PC-3 (cell line): Measurements from ENCODE around the gene MBLAC2. TPM values are rescaled to one million over a fixed set of nuclear protein-coding genes. Genes with fewer than 3 reads are reported as not detected.

ENCODE experiments used
- ATAC-seq: fragments of 200-7000 bp; cut with Tn5 transposase; 2 replicates; pipeline ENCODE4 v1.9.1; 2020; ENCODE audit warnings: mild to moderate bottlenecking, moderate library complexity
- Bru-seq: library from RNA; stranded (reverse); fragments of 400-500 nt; gene quantifications from one replicate; lab custom pipeline; 2021; lab: Mats Ljungman, UMichigan
- BruChase-seq, 2 experiments: library from RNA; stranded (reverse); fragments of 400-500 nt; gene quantifications; one replicate each; lab custom pipeline; 2021; lab: Mats Ljungman, UMichigan
- BruUV-seq: library from RNA; stranded (reverse); fragments of 400-500 nt; replicated peaks from 2 replicates; lab custom pipeline; 2021; lab: Mats Ljungman, UMichigan
- CTCF ChIA-PET: fragments of 300-600 bp; sonication (Branson Sonifier 250); formaldehyde crosslinking; loops from one replicate; lab custom pipeline; 2022; ENCODE audit warnings: antibody characterized with exemption; lab: Charles Lee
- POLR2A ChIA-PET: fragments of 300-600 bp; sonication (Branson Sonifier 250); formaldehyde crosslinking; loops from one replicate; lab custom pipeline; 2022; ENCODE audit warnings: antibody characterized with exemption; ENCODE audit not compliant: unreplicated experiment; lab: Charles Lee
- DNase-seq: peaks from one replicate; pipeline ENCODE4 v3.0.0-alpha.2; 2015
- H2AFZ ChIP-seq: fragments of 300-600 bp; sonication (generic); 2 replicates; pipeline ENCODE4 v1.6.0; 2016; ENCODE audit warnings: antibody characterized with exemption, low read length
- H3F3A ChIP-seq: fragments of 300-600 bp; sonication (generic); one replicate; pipeline ENCODE4 v1.6.0; 2017; ENCODE audit warnings: antibody characterized with exemption, low read length, control low read depth, mild to moderate bottlenecking; ENCODE audit not compliant: unreplicated experiment
- H3K27ac ChIP-seq: fragments of 300-600 bp; sonication (generic); 2 replicates; pipeline ENCODE4 v1.5.1; 2016; ENCODE audit warnings: mild to moderate bottlenecking, low read length
- H3K27me3 ChIP-seq: fragments of 300-600 bp; sonication (generic); 2 replicates; pipeline ENCODE4 v1.6.1; 2016; ENCODE audit warnings: low read length, mixed read lengths
- H3K36me3 ChIP-seq: fragments of 300-600 bp; sonication (generic); 2 replicates; pipeline ENCODE4 v1.6.1; 2016; ENCODE audit warnings: low read depth, mixed run types, low read length, mixed read lengths
- H3K4me1 ChIP-seq: fragments of 300-600 bp; sonication (generic); 2 replicates; pipeline ENCODE4 v1.5.1; 2016; ENCODE audit warnings: low read length; ENCODE audit not compliant: insufficient read depth
- H3K4me2 ChIP-seq: fragments of 300-600 bp; sonication (generic); 2 replicates; pipeline ENCODE4 v1.6.0; 2016; ENCODE audit warnings: low read length
- H3K4me3 ChIP-seq: fragments of 300-600 bp; sonication (generic); 2 replicates; pipeline ENCODE4 v1.5.1; 2016; ENCODE audit warnings: mild to moderate bottlenecking, low read length, mixed read lengths
- H3K79me2 ChIP-seq: fragments of 300-600 bp; sonication (generic); 2 replicates; pipeline ENCODE4 v1.6.1; 2017; ENCODE audit warnings: low read length, mixed read lengths
- H3K9ac ChIP-seq: fragments of 300-600 bp; sonication (generic); 2 replicates; pipeline ENCODE4 v1.6.0; 2016; ENCODE audit warnings: mild to moderate bottlenecking, low read length
- H3K9me2 ChIP-seq: fragments of 300-600 bp; sonication (generic); replicated peaks from 2 replicates; pipeline ENCODE4 v1.6.1; 2016; ENCODE audit warnings: mixed run types, low read length, mixed read lengths
- H3K9me3 ChIP-seq: fragments of 300-600 bp; sonication (generic); 2 replicates; pipeline ENCODE4 v1.6.1; 2016; ENCODE audit warnings: low read length, mixed read lengths
- H4K20me1 ChIP-seq: fragments of 300-600 bp; sonication (generic); 2 replicates; pipeline ENCODE4 v1.6.1; 2016; ENCODE audit warnings: low read length, mixed read lengths
- CTCF ChIP-seq: fragments of 300-600 bp; sonication (generic); conservative IDR thresholded peaks from 2 replicates; pipeline ENCODE4 v1.5.1; 2017; ENCODE audit warnings: antibody characterized with exemption, low read depth, mild to moderate bottlenecking, low read length
- EZH2 ChIP-seq: fragments of 300-600 bp; sonication (generic); IDR thresholded peaks from one replicate; pipeline ENCODE4 v1.6.1; 2017; ENCODE audit warnings: antibody characterized with exemption, mild to moderate bottlenecking, low read length; ENCODE audit not compliant: unreplicated experiment
- EZH2phosphoT487 ChIP-seq: fragments of 300-600 bp; sonication (generic); IDR thresholded peaks from 2 replicates; pipeline ENCODE4 v1.6.1; 2018; ENCODE audit warnings: mild to moderate bottlenecking, antibody characterized with exemption, low read length, borderline replicate concordance
- intact Hi-C: fragments of 100-400 bp; cut with micrococcal nuclease; formaldehyde crosslinking; loops from 2 replicates; pipeline ENCODE4 v1.9.0; 2023
- long read RNA-seq: library from polyadenylated mRNA; unstranded; transcript quantifications from one replicate; pipeline ENCODE4 v2.0.0, GENCODE V29; 2021; ENCODE audit not compliant: unreplicated experiment
- total RNA-seq: library from RNA; depleted of rRNA; stranded (reverse); fragments of >200 nt; gene quantifications from 2 replicates; pipeline ENCODE4 v1.2.3, GENCODE V29; 2014; rRNA removed

The MBLAC2 gene
- 7.8 and 12.4 TPM in 2 replicates for total RNA-seq
- Bru-seq, nascent RNA, result percentile 78 among the genes with signal in this experiment
- BruChase-seq, experiment 1, labeled RNA remaining after a 6-hour chase, result percentile 81 among the genes with signal in this experiment
- percentile 84 among the genes with signal in this experiment for BruChase-seq, experiment 2, labeled RNA remaining after a 2-hour chase
- long read RNA-seq, full-length matches to known transcripts, result 48 of 51 reads
- long read RNA-seq, partial matches to known transcripts, result 0 of 51 reads
- long read RNA-seq, other reads (novel, unspliced or antisense), result 3 of 51 reads

GRCh38 chr5:90474235-90475107 lies at the start of gene MBLAC2, which contains the start of gene POLR3G:
TSS of gene MBLAC2 (minus strand) at chr5:90474771. CDS start at chr5:90474292, 479 bp downstream.
TSS of gene POLR3G (plus strand) at chr5:90474864. CDS start at chr5:90485568, 10,704 bp downstream.
- no peaks in the 10 kb centered on the region for H3K36me3 ChIP-seq
- DNase-seq, result peak; percentile 95
- no peaks in the 10 kb centered on the region for H3K9me3 ChIP-seq
- H3K9ac ChIP-seq, result peak within 1 kb of the TSS; percentile 85
- peak within 1 kb of the TSS; percentile 94 for H3K4me3 ChIP-seq
- no peaks in the 10 kb centered on the region for H3K27me3 ChIP-seq
- intact Hi-C loops, result loop anchor here (1.0 to 2.0 kb wide), 6 partner anchors 36 to 309 kb away; partner anchors contain the start of genes ADGRV1 and LYSMD3
- ChIA-PET CTCF (interaction anchor here (1.6 kb wide), 1 partner anchor 55 kb away, joined by 7 read pairs; the partner anchor contains the start of gene LYSMD3), POLR2A (interaction anchor here (0.6 to 2.1 kb wide), 5 partner anchors 45 to 421 kb away, joined by 3 to 5 read pairs (median 5); partner anchors contain the start of gene LYSMD3)
- TF ChIP-seq EZH2phosphoT487, result peak; percentile 81; the same call in 1 of the 2 replicates
- peak; percentile 48 for TF ChIP-seq CTCF
- TF ChIP-seq EZH2, result no peak
- peak; percentile 76 for ATAC-seq
- peak within 1 kb of the TSS; percentile 90 for H3K4me2 ChIP-seq
- no peaks in the 10 kb centered on the region for H3F3A ChIP-seq
- H3K4me1 ChIP-seq, result peaks cover 29% of the 10 kb centered on the region
- peak within 1 kb of the TSS; percentile 89 for H2AFZ ChIP-seq
- H3K27ac ChIP-seq, result peak within 1 kb of the TSS; percentile 68
- H3K79me2 ChIP-seq, result peaks cover 85% of the 10 kb centered on the region
- H4K20me1 ChIP-seq, result no peaks in the 10 kb centered on the region
- H3K9me2 ChIP-seq, result no peaks in the 10 kb centered on the region
- BruUV-seq, result no TSS peak

GRCh38 chr5:90519081-90519480 lies 44.5 kb upstream of the MBLAC2 start:
- TSS peak; percentile 4 for BruUV-seq
- peaks cover 11% of the 10 kb centered on the region for H3F3A ChIP-seq
- CTCF ChIA-PET, result interaction anchor here (0.6 to 1.1 kb wide), 3 partner anchors 11 to 109 kb away, joined by 3 to 6 read pairs (median 3); partner anchors contain the start of gene CETN3
- no peaks in the 10 kb centered on the region for H4K20me1 ChIP-seq
- peak overlapping the region; percentile 42 for H3K4me2 ChIP-seq
- H3K4me1 ChIP-seq, result peaks cover 25% of the 10 kb centered on the region
- no peaks in the 10 kb centered on the region for H3K79me2 ChIP-seq
- H3K9me2 ChIP-seq, result no peaks in the 10 kb centered on the region
- H3K9ac ChIP-seq, result no peak overlapping the region
- TF ChIP-seq EZH2phosphoT487 (no peak), EZH2 (no peak), CTCF (no peak)
- ATAC-seq (peak; percentile 88), DNase-seq (peak; percentile 82)
- H3K27me3 ChIP-seq, result no peaks in the 10 kb centered on the region
- H3K4me3 ChIP-seq, result peak overlapping the region; percentile 6; the same call in 1 of the 2 replicates
- intact Hi-C loops, result loop anchor here (1.0 to 2.0 kb wide), 2 partner anchors 10 to 44 kb away; partner anchors contain the start of genes LYSMD3, MBLAC2 and POLR3G
- POLR2A ChIA-PET, result interaction anchor here (0.5 to 1.0 kb wide), 5 partner anchors 10 to 900 kb away, joined by 3 to 5 read pairs (median 3); partner anchors contain the start of genes MBLAC2 and POLR3G
- H2AFZ ChIP-seq, result no peak overlapping the region
- H3K36me3 ChIP-seq, result peaks cover 42% of the 10 kb centered on the region
- peak overlapping the region; percentile 61 for H3K27ac ChIP-seq
- H3K9me3 ChIP-seq, result no peaks in the 10 kb centered on the region
